Kidney epithelial cell (primary cell): ENCODE results near the gene ERCC3. TPM values are rescaled to one million over a fixed set of nuclear protein-coding genes. Genes with fewer than 3 reads are reported as not detected.
A peak's percentile ranks its signal among the peaks of the same experiment; 100 is the strongest.
"Not testable (repeated sequence)": the region's sequence is repeated elsewhere in the genome, so short reads cannot be mapped to it uniquely, and the experiment has no call there.

Experiments used
- DNase-seq: peaks from one replicate; pipeline ENCODE4 v3.0.0-alpha.2; 2010; ENCODE audit warnings: low read depth
- H3K27me3 ChIP-seq: 2 replicates; pipeline ENCODE4 v1.6.0; 2011; ENCODE audit warnings: low read length; ENCODE audit not compliant: control insufficient read depth, insufficient read depth
- H3K36me3 ChIP-seq: 2 replicates; pipeline ENCODE4 v1.5.1; 2011; ENCODE audit warnings: low read length; ENCODE audit not compliant: control insufficient read depth, insufficient read depth
- H3K4me3 ChIP-seq: 2 replicates; pipeline ENCODE4 v1.5.1; 2011; ENCODE audit warnings: low read depth, mild to moderate bottlenecking, control low read depth, low read length
- total RNA-seq: library from RNA; depleted of rRNA; stranded (reverse); fragments of >200 nt; gene quantifications from 2 replicates; pipeline ENCODE4 v1.2.3, GENCODE V29; 2015
- TF ChIP-seq, protein P1 (sequence below): IDR thresholded peaks from 2 replicates; pipeline ENCODE4 v1.5.1; 2011; ENCODE audit warnings: mild to moderate bottlenecking, moderate library complexity, low read length, control low read depth, inconsistent platforms; ENCODE audit not compliant: insufficient read depth, poor library complexity, severe bottlenecking

Gene ERCC3
- total RNA-seq, 1 donor from 2014 or later = 31.5 TPM

- no peaks in the 10 kb centered on the region for H3K27me3 ChIP-seq
- TF ChIP-seq, protein P1, sequence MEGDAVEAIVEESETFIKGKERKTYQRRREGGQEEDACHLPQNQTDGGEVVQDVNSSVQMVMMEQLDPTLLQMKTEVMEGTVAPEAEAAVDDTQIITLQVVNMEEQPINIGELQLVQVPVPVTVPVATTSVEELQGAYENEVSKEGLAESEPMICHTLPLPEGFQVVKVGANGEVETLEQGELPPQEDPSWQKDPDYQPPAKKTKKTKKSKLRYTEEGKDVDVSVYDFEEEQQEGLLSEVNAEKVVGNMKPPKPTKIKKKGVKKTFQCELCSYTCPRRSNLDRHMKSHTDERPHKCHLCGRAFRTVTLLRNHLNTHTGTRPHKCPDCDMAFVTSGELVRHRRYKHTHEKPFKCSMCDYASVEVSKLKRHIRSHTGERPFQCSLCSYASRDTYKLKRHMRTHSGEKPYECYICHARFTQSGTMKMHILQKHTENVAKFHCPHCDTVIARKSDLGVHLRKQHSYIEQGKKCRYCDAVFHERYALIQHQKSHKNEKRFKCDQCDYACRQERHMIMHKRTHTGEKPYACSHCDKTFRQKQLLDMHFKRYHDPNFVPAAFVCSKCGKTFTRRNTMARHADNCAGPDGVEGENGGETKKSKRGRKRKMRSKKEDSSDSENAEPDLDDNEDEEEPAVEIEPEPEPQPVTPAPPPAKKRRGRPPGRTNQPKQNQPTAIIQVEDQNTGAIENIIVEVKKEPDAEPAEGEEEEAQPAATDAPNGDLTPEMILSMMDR = no peak
- H3K36me3 ChIP-seq = no peaks in the 10 kb centered on the region
- DNase-seq = no peak
- H3K4me3 ChIP-seq = no peak overlapping the region
These were observed 62.6 kb downstream of the ERCC3 start for GRCh38 chr2:127231130-127231865.

- no peaks in the 10 kb centered on the region for H3K27me3 ChIP-seq
- H3K4me3 ChIP-seq = no peak overlapping the region
- no peaks in the 10 kb centered on the region for H3K36me3 ChIP-seq
- DNase-seq = no peak
- TF ChIP-seq, protein P1 = no peak
These were observed 64.4 kb downstream of the ERCC3 start for GRCh38 chr2:127229555-127229954.

DNA sequence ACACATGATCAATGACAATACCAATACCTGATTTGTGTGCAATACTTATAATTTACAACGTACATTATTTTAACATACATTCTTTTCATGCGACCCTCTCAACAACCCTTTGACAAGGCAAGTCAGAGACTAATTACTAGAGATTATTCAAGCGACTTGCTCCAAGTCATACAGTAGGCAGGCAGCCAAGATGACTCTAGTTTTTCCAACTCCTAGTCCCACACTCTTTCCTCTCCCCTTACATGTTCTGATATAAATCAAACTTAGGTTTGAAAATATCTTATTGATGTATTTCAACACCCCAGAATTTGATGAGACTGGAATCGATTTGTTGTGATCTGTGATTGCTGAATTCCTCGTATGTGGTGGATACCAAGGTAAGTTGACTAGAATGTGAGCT, 65.8 kb downstream of the ERCC3 start:
- H3K27me3 ChIP-seq = no peaks in the 10 kb centered on the region
- TF ChIP-seq, protein P1 = no peak
- no peaks in the 10 kb centered on the region for H3K36me3 ChIP-seq
- H3K4me3 ChIP-seq = no peak overlapping the region
- DNase-seq = no peak

- not testable (repeated sequence) for H3K4me3 ChIP-seq, H3K27me3 ChIP-seq, DNase-seq, H3K36me3 ChIP-seq
These were observed 66.7 kb downstream of the ERCC3 start for GRCh38 chr2:127227264-127227660.

GRCh38 chr2:127226520-127227263, 67.3 kb downstream of the ERCC3 start:
- H3K27me3 ChIP-seq = no peaks in the 10 kb centered on the region
- TF ChIP-seq, protein P1 = no peak
- H3K36me3 ChIP-seq = no peaks in the 10 kb centered on the region
- DNase-seq = peak; percentile 86
- H3K4me3 ChIP-seq = no peak overlapping the region

- Histone ChIP-seq H3K27me3 (no peaks in the 10 kb centered on the region), H3K36me3 (no peaks in the 10 kb centered on the region), H3K4me3 (no peak overlapping the region)
- TF ChIP-seq, protein P1 = no peak
- no peak for DNase-seq
These were observed 67.8 kb downstream of the ERCC3 start for GRCh38 chr2:127226132-127226519.
